Measurements from ENCODE around the gene ARL4A. TPM values are rescaled to one million over a fixed set of nuclear protein-coding genes. Genes with fewer than 3 reads are reported as not detected.

The ARL4A gene
- total RNA-seq, 1 experiment from 2014 or later, result 14.8 TPM

- DNase-seq (ENCODE audit: low read depth), result no peak
Observed at GRCh38 chr7:12722636-12723605, 35.5 kb downstream of the ARL4A start.

- no peak for DNase-seq (ENCODE audit: low read depth)
Observed at GRCh38 chr7:12725575-12726316, 38.3 kb downstream of the ARL4A start.

- no peak for DNase-seq (ENCODE audit: low read depth)
Observed at GRCh38 chr7:12726908-12727307, 39.5 kb downstream of the ARL4A start.

- no peak for DNase-seq (ENCODE audit: low read depth)
Observed at GRCh38 chr7:12727455-12728191, 40.2 kb downstream of the ARL4A start.

GRCh38 chr7:12728192-12728538 is 40.7 kb downstream of the ARL4A start:
- DNase-seq (ENCODE audit: low read depth), result no peak

- DNase-seq (ENCODE audit: low read depth), result no peak
Observed at GRCh38 chr7:12729112-12729511, 41.7 kb downstream of the ARL4A start.

- DNase-seq (ENCODE audit: low read depth), result no peak
Observed at GRCh38 chr7:12730523-12730922, 43.1 kb downstream of the ARL4A start.

- no peak for DNase-seq (ENCODE audit: low read depth)
Observed at GRCh38 chr7:12731214-12731656, 43.8 kb downstream of the ARL4A start.

- DNase-seq (ENCODE audit: low read depth), result no peak
Observed at GRCh38 chr7:12731775-12732174, 44.3 kb downstream of the ARL4A start.

GRCh38 chr7:12732428-12732827 is 45.0 kb downstream of the ARL4A start:
- DNase-seq (ENCODE audit: low read depth), result no peak

GRCh38 chr7:12735923-12736322 is 48.5 kb downstream of the ARL4A start:
- DNase-seq (ENCODE audit: low read depth), result no peak

- no peak for DNase-seq (ENCODE audit: low read depth)
Observed at GRCh38 chr7:12737373-12737772, 49.9 kb downstream of the ARL4A start.

GRCh38 chr7:12737836-12738235 is 50.4 kb downstream of the ARL4A start:
- DNase-seq (ENCODE audit: low read depth), result no peak

GRCh38 chr7:12738665-12739064 is 51.2 kb downstream of the ARL4A start:
- DNase-seq (ENCODE audit: low read depth), result no peak

Small RNAs within 50 kb of the gene (small RNA-seq; reads per million reads assigned to genes)
- gene RF00264, result not detected

Other genes starting within 250 kb of the ARL4A start
- 0.03 TPM in 1 of 2 replicates, not detected in the other for gene SCIN, start 116.9 kb upstream of the ARL4A start, total RNA-seq (2014; rRNA removed; shearing (Covaris generic))